Measurements from ENCODE around the gene B4GALT6. TPM values are rescaled to one million over a fixed set of nuclear protein-coding genes. Genes with fewer than 3 reads are reported as not detected.

Gene B4GALT6
- polyA plus RNA-seq, 1 donor from 2014 or later, result not detected

Other genes starting within 250 kb of the B4GALT6 start
- 0.04 TPM for gene DSG3, start 236.8 kb downstream of the B4GALT6 start, polyA plus RNA-seq
- gene DSG2, start 186.4 kb downstream of the B4GALT6 start, polyA plus RNA-seq, result not detected
- not detected for gene TTR, start 92.7 kb downstream of the B4GALT6 start, polyA plus RNA-seq
- gene SLC25A52, start 76.3 kb upstream of the B4GALT6 start, polyA plus RNA-seq, result not detected

All from IgD-negative memory B cell (primary cell).